NCI-H774 (cell line): ENCODE results near the gene GRSF1.
"Not testable (repeated sequence)": the region's sequence is repeated elsewhere in the genome, so short reads cannot be mapped to it uniquely, and the experiment has no call there.

Experiments used
- DNase-seq: peaks from one replicate; lab custom pipeline; 2025; lab: John Stamatoyannopoulos, UW

GRSF1 gene

GRCh38 chr4:70836081-70836480 is 3.6 kb downstream of the GRSF1 start:
- DNase-seq, result no peak

GRCh38 chr4:70833675-70834074 is 6.0 kb downstream of the GRSF1 start:
- DNase-seq, result no peak

GRCh38 chr4:70831293-70831692 is 8.4 kb downstream of the GRSF1 start:
- DNase-seq, result no peak

GRCh38 chr4:70830054-70830453 is 9.6 kb downstream of the GRSF1 start:
- DNase-seq, result no peak

- DNase-seq, result no peak
Measured at GRCh38 chr4:70829492-70829891, 10.2 kb downstream of the GRSF1 start.

- DNase-seq, result no peak
Measured at GRCh38 chr4:70829015-70829414, 10.7 kb downstream of the GRSF1 start.

- no peak for DNase-seq
Measured at GRCh38 chr4:70818921-70819320, 20.8 kb downstream of the GRSF1 start.

GRCh38 chr4:70818173-70818855 is 21.4 kb downstream of the GRSF1 start:
- DNase-seq, result no peak

GRCh38 chr4:70816894-70817293 is 22.8 kb downstream of the GRSF1 start:
- no peak for DNase-seq

- no peak for DNase-seq
Measured at GRCh38 chr4:70815370-70815769, 24.3 kb downstream of the GRSF1 start.

GRCh38 chr4:70808151-70808550 is 31.5 kb downstream of the GRSF1 start:
- DNase-seq, result no peak

GRCh38 chr4:70802928-70803580 is 36.6 kb downstream of the GRSF1 start:
- DNase-seq, result peak; percentile 9

GRCh38 chr4:70801265-70801809 is 38.4 kb downstream of the GRSF1 start:
- DNase-seq, result no peak

GRCh38 chr4:70793626-70794025 is 46.1 kb downstream of the GRSF1 start:
- no peak for DNase-seq

- DNase-seq, result no peak
Measured at GRCh38 chr4:70788733-70789132, 51.0 kb downstream of the GRSF1 start.

GRCh38 chr4:70787496-70787895 is 52.2 kb downstream of the GRSF1 start:
- no peak for DNase-seq

- no peak for DNase-seq
Measured at GRCh38 chr4:70783096-70783495, 56.6 kb downstream of the GRSF1 start.

- peak; percentile 31 for DNase-seq
Measured at GRCh38 chr4:70778888-70779422, 60.7 kb downstream of the GRSF1 start.

- no peak for DNase-seq
Measured at GRCh38 chr4:70772929-70773555, 66.6 kb downstream of the GRSF1 start.

- DNase-seq, result not testable (repeated sequence)
Measured at GRCh38 chr4:70769396-70769795, 70.3 kb downstream of the GRSF1 start.

GRCh38 chr4:70768301-70768948 is 71.3 kb downstream of the GRSF1 start:
- no peak for DNase-seq
